Activated naive CD4-positive, alpha-beta T cell treated with anti-CD3 and anti-CD28 coated beads, Interleukin-2, amount 10 ng/mL, durations not matched to agents 7 days and 5 days (primary cell): ENCODE results near the gene KRT7.

Experiments
- CTCF ChIA-PET: fragments of 350-600 bp; sonication (Branson Sonifier 250); formaldehyde crosslinking; loops from one replicate; lab custom pipeline; 2021; ENCODE audit warnings: antibody characterized with exemption; lab: Charles Lee
- DNase-seq: peaks from one replicate; pipeline ENCODE4 v3.0.0-alpha.2; 2020
- H3K27ac Mint-ChIP-seq: one replicate; pipeline ENCODE4 v1.8.0; 2021; ENCODE audit warnings: mild to moderate bottlenecking, moderate library complexity, mixed read lengths
- H3K27me3 Mint-ChIP-seq: one replicate; pipeline ENCODE4 v1.8.0; 2021; ENCODE audit warnings: mild to moderate bottlenecking, mixed read lengths
- H3K36me3 Mint-ChIP-seq: one replicate; pipeline ENCODE4 v1.8.0; 2021; ENCODE audit warnings: mixed read lengths
- H3K4me1 Mint-ChIP-seq: one replicate; pipeline ENCODE4 v1.8.0; 2021; ENCODE audit warnings: mixed read lengths
- H3K4me3 Mint-ChIP-seq: one replicate; pipeline ENCODE4 v1.8.0; 2021; ENCODE audit warnings: mild to moderate bottlenecking, moderate library complexity, mixed read lengths
- H3K9me3 Mint-ChIP-seq: one replicate; pipeline ENCODE4 v1.8.0; 2021; ENCODE audit warnings: mixed read lengths

KRT7 gene

DNA sequence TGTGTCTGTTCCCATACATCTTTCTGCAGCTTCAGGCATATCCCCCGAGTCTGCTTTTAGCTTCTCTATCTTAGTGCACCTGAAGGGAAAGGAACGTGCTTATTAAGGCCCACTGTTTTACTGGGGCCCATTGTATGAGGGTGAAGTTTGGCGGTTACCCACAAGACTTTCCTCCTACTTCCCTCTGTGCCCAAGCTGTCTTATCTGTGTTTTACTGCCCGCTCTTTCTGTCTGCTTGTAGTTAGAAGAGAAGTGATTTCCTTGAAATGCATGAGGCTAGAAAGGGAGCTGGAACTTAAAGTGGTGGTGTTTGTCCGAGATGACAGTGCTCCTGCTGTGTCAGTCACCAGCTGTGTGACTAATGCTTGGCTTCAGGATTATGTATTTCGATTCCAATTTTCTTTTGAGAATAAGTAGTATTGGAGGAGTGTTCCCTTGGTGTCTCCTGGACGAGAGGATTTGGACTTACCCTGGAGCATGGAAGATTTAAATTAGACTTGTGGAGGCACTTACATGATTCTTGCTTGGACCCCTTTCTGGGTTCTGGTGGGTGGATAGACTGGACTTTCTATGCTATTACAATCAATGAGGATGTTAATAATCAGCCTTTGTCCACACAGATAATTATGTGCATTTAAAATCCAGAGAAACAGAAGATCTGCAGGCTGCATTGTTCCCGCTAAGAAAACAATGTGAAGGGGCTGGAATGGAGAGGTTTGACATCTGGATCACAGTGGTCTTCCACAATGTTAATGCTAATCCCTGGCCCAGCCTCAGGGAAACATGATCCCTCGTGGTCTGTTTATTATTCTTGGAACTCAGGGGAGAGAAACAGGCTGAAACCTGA lies 27.5 kb downstream of the KRT7 start:
- Mint-ChIP-seq H3K36me3 (peaks cover 1% of the 10 kb centered on the region), H3K4me1 (peaks cover 27% of the 10 kb centered on the region), H3K27ac (peak overlapping the region; percentile 16), H3K27me3 (peaks cover 87% of the 10 kb centered on the region), H3K9me3 (peaks cover 3% of the 10 kb centered on the region), H3K4me3 (no peak overlapping the region)
- peak; percentile 20 for DNase-seq
- CTCF ChIA-PET: interaction anchor here (1.9 to 12.5 kb wide), 2 partner anchors 17 to 47 kb away, joined by 5 to 76 read pairs; partner anchors contain the start of gene KRT86

DNA sequence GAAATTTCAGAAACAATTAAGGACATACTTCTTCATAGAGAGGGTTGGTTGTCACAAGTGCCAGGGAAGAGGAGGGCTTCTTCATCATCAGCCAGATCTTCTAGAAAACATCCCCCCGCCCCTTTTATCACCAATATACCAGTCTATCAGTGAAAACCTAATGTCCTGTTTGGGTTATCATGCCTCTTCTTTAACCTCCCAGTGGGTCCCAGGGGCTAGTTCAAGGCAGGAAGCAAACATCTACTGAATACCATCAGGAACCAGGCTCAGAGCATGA lies 28.1 kb downstream of the KRT7 start:
- H3K27ac Mint-ChIP-seq: no peak overlapping the region
- H3K4me3 Mint-ChIP-seq: no peak overlapping the region
- H3K27me3 Mint-ChIP-seq: peaks cover 81% of the 10 kb centered on the region
- CTCF ChIA-PET: interaction anchor here (12.5 kb wide), 1 partner anchor 16 kb away, joined by 76 read pairs; the partner anchor contains the start of gene KRT86
- peaks cover 27% of the 10 kb centered on the region for H3K4me1 Mint-ChIP-seq
- no peak for DNase-seq
- H3K9me3 Mint-ChIP-seq: peaks cover 3% of the 10 kb centered on the region
- peaks cover 1% of the 10 kb centered on the region for H3K36me3 Mint-ChIP-seq

DNA sequence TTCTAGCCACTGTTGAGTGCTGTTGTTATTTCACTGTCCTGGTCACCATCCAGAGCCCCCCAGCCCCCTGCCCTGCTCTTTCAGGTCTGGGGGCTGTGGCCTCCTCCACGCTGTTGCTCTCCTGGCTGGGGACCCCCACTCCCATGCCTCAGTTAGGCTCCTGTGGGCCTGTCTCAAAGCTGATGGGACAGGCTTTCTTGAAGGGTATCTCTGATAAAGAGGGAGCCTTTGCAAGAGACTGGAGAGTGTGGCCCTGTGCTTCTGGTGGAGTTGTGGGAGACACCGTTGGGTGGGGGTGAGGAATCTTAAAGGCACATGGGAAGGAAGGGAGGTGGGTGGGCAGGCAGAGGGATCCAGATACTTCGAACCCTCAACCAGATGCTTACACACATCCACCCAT lies 29.2 kb downstream of the KRT7 start:
- DNase-seq: peak; percentile 7
- H3K27ac Mint-ChIP-seq: no peak overlapping the region

GRCh38 chr12:52263761-52264434 lies 30.9 kb downstream of the KRT7 start:
- H3K4me3 Mint-ChIP-seq: no peak overlapping the region
- H3K9me3 Mint-ChIP-seq: peaks cover 3% of the 10 kb centered on the region
- no peak overlapping the region for H3K27ac Mint-ChIP-seq
- CTCF ChIA-PET: interaction anchor here (1.7 to 12.5 kb wide), 2 partner anchors 14 to 43 kb away, joined by 6 to 76 read pairs; partner anchors contain the start of gene KRT86
- H3K36me3 Mint-ChIP-seq: no peaks in the 10 kb centered on the region
- H3K27me3 Mint-ChIP-seq: peaks cover 70% of the 10 kb centered on the region
- no peak for DNase-seq
- peaks cover 29% of the 10 kb centered on the region for H3K4me1 Mint-ChIP-seq

More for the DNA sequence above, 29.2 kb downstream of the KRT7 start:
- CTCF ChIA-PET: interaction anchor here (12.5 kb wide), 1 partner anchor 15 kb away, joined by 76 read pairs; the partner anchor contains the start of gene KRT86
- Mint-ChIP-seq H3K4me1 (peaks cover 27% of the 10 kb centered on the region), H3K9me3 (peaks cover 3% of the 10 kb centered on the region), H3K36me3 (no peaks in the 10 kb centered on the region), H3K27me3 (peaks cover 79% of the 10 kb centered on the region), H3K4me3 (no peak overlapping the region)

DNA sequence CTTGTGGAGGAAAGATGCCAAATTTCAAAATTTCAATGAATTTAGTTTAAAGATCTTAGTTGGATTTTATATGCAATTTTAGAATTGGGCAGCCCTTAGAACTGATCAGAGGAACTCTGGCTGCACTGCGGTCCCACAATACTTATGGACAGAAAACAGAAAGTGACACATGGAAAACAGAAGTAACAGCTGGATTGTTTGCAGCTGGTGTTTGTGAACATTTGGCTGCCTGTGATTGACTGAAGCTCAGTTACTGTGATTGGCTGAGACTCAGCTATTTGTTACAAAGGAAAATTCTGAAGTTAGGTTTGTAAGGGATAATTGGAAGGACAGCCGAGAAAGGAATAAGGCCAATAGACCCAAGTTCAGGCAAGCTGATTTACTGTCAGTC lies 31.4 kb downstream of the KRT7 start:
- no peaks in the 10 kb centered on the region for H3K36me3 Mint-ChIP-seq

DNA sequence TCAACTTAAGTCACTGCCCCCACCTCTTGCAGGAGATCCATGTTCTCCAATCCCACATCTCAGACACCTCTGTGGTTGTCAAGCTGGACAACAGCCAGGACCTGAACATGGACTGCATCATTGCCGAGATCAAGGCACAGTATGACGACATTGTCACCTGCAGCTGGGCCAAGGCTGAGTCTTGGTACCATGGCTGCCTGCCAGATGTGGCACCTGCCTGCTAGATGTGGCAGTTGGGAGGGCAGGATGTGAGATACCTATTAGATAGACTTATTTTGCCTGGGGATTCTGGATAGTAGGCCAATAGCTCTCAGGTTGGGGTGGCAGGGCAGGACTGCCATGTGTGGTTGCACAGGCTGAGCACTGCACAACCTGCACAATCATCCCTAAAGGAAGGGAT lies 33.5 kb downstream of the KRT7 start:
- DNase-seq: peak; percentile 16
- H3K27ac Mint-ChIP-seq: no peak overlapping the region
- H3K9me3 Mint-ChIP-seq: peaks cover 3% of the 10 kb centered on the region
- H3K4me1 Mint-ChIP-seq: peaks cover 4% of the 10 kb centered on the region
- H3K27me3 Mint-ChIP-seq: peaks cover 62% of the 10 kb centered on the region
- H3K36me3 Mint-ChIP-seq: no peaks in the 10 kb centered on the region
- CTCF ChIA-PET: interaction anchor here (12.5 kb wide), 1 partner anchor 11 kb away, joined by 76 read pairs; the partner anchor contains the start of gene KRT86
- no peak overlapping the region for H3K4me3 Mint-ChIP-seq

More for the DNA sequence above, 31.4 kb downstream of the KRT7 start:
- peak; percentile 4 for DNase-seq
- Mint-ChIP-seq H3K4me3 (no peak overlapping the region), H3K27me3 (peaks cover 64% of the 10 kb centered on the region), H3K27ac (no peak overlapping the region), H3K4me1 (peaks cover 25% of the 10 kb centered on the region), H3K9me3 (peaks cover 3% of the 10 kb centered on the region)
- CTCF ChIA-PET: interaction anchor here (0.9 to 12.5 kb wide), 3 partner anchors 13 to 43 kb away, joined by 4 to 76 read pairs (median 6); partner anchors contain the start of gene KRT86

DNA sequence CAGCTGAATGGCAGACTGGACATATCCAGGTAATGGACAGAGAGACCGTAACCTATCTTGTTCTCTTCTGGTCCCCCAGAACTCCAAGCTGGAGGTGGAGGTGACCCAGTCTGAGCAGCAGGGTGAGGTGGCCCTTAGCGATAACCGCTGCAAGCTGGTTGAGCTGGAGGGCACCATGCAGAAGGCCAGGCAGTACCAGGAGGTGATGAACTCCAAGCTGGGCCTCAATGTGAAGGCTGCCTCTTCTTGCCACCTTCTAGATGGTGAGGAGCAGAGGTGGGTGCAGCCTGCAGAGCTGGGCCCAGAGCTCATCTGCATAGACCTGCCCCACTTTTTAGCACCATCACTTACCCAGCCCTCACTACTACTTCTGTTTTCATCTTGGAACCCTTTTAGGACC lies 34.2 kb downstream of the KRT7 start:
- no peaks in the 10 kb centered on the region for H3K36me3 Mint-ChIP-seq
- CTCF ChIA-PET: interaction anchor here (1.0 to 12.5 kb wide), 3 partner anchors 8 to 94 kb away, joined by 3 to 76 read pairs (median 4); partner anchors contain the start of gene KRT86
- peaks cover 55% of the 10 kb centered on the region for H3K27me3 Mint-ChIP-seq
- no peak overlapping the region for H3K27ac Mint-ChIP-seq
- no peak for DNase-seq
- no peak overlapping the region for H3K4me3 Mint-ChIP-seq
- peaks cover 2% of the 10 kb centered on the region for H3K4me1 Mint-ChIP-seq
- H3K9me3 Mint-ChIP-seq: peaks cover 3% of the 10 kb centered on the region

DNA sequence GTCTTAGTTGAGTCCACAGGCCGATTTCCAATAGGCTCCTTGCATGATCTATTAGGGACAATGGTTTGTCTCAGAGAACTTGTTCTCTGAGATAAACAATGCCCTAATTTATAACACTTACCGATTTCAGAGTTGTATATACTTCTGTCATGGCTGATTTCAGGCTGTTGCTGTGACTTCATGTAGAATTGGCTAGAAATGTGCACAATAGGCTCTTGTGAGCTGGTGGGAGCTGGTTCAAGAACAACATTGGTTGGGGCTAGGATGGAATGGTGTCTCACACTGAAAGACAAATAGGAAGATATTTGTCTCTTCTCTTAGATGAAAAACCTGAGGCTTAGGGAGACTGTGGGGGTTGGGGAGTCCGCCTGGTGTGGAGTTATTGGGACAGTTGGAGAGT lies 34.7 kb downstream of the KRT7 start:
- CTCF ChIA-PET: interaction anchor here (1.0 to 12.5 kb wide), 4 partner anchors 9 to 95 kb away, joined by 3 to 76 read pairs (median 5); partner anchors contain the start of gene KRT86
- Mint-ChIP-seq H3K27me3 (peaks cover 52% of the 10 kb centered on the region), H3K9me3 (peaks cover 2% of the 10 kb centered on the region), H3K36me3 (no peaks in the 10 kb centered on the region), H3K4me1 (peaks cover 2% of the 10 kb centered on the region), H3K27ac (no peak overlapping the region), H3K4me3 (no peak overlapping the region)
- DNase-seq: peak; percentile 1

- no peaks in the 10 kb centered on the region for H3K9me3 Mint-ChIP-seq
- H3K36me3 Mint-ChIP-seq: no peaks in the 10 kb centered on the region
- DNase-seq: no peak
- CTCF ChIA-PET: interaction anchor here (1.0 to 12.5 kb wide), 3 partner anchors 9 to 16 kb away, joined by 4 to 76 read pairs (median 6); partner anchors contain the start of gene KRT86
- H3K27me3 Mint-ChIP-seq: peaks cover 50% of the 10 kb centered on the region
- peaks cover 2% of the 10 kb centered on the region for H3K4me1 Mint-ChIP-seq
- no peak overlapping the region for H3K27ac Mint-ChIP-seq
- no peak overlapping the region for H3K4me3 Mint-ChIP-seq
These were observed 35.2 kb downstream of the KRT7 start for GRCh38 chr12:52268212-52268611.

DNA sequence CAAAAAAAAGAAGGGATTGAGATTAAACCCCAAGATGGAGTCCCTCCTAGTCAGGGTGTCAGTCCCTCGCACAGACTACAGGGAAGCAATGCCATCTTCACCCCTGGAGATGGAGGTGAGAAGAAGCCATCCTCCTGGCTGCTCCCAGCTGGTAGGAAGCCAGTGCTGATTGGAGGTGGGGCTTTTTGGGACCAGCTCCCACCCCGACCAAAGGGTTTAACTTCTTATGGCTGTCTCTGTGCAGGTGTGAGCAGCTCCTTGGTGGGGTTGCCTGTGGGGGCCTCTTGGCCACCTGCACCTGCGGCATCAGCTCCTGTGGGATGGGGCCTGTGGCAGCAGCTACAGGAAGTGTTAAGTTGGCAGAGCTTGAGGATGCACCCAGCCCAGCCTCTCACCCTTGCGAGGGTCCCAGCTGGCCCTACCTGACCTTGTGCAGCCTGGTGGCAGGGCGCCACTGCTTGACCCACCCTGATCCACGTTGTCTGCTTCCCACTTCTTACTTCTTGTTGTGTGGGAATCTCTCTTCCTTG lies 37.6 kb downstream of the KRT7 start:
- Mint-ChIP-seq H3K27me3 (peaks cover 51% of the 10 kb centered on the region), H3K4me1 (peaks cover 2% of the 10 kb centered on the region), H3K9me3 (no peaks in the 10 kb centered on the region), H3K4me3 (no peak overlapping the region), H3K27ac (no peak overlapping the region), H3K36me3 (no peaks in the 10 kb centered on the region)
- DNase-seq: peak; percentile 8
- CTCF ChIA-PET: interaction anchor here (12.5 kb wide), 1 partner anchor 7 kb away, joined by 76 read pairs; the partner anchor contains the start of gene KRT86

DNA sequence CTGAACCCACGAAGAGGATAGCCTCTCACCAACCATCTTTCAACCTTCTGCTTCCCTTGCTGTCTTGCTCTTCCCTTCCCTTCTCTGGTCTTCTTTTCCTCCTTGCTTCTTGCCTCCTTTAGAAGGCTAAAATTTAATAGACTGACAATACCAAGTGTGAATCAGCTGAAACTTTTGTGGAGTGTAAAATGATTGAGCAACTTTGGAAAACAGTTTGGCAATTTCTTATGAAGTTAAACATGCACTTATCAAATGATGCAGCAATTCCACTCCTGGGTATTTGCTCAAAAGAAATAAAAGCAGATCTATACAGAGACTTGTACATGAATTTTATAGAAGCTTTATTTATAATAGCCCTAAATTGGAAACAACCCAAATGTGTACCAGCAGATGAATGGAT lies 38.1 kb downstream of the KRT7 start:
- no peaks in the 10 kb centered on the region for H3K9me3 Mint-ChIP-seq
- peaks cover 53% of the 10 kb centered on the region for H3K27me3 Mint-ChIP-seq
- peaks cover 2% of the 10 kb centered on the region for H3K4me1 Mint-ChIP-seq
- no peak for DNase-seq
- no peak overlapping the region for H3K4me3 Mint-ChIP-seq
- H3K27ac Mint-ChIP-seq: no peak overlapping the region
- H3K36me3 Mint-ChIP-seq: no peaks in the 10 kb centered on the region
- CTCF ChIA-PET: interaction anchor here (1.1 kb wide), 1 partner anchor 49 kb away, joined by 3 read pairs; no protein-coding TSS in a partner anchor

DNA sequence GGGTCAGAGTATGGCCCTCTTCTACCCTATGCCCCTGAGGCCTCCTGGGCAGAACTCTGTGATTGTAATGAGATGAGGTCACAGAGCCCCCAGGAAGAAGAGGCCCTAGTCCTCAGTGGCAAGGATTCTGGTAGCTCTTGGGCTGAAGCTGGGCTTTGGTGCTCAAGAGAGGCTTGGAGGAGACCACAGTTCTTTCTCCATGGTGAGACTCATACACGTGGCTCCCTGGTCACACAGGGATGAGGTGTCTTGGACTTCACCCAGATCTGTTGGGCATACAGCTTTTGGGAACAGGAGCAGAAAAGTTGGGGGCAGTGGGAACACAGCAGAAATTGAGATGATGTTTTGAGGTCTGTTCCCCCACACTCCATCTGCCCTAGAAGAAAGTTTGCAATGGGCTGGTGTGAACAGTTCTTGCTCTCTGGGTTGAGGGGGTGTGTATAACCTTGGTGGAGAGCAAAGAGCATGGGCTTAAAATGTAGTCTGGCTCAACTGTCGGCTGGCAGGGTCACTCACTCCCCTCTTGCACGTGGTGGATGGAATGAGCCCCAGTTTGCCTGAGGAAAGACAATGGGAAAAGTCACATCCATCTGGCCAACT lies 41.6 kb downstream of the KRT7 start, which contains the start of gene KRT86:
Gene KRT86, plus strand, starts transcription at position 125 of the 600 bp plus-strand sequence. CDS start 27,272 bp downstream, outside the sequence.
- H3K4me1 Mint-ChIP-seq: peaks cover 9% of the 10 kb centered on the region
- H3K4me3 Mint-ChIP-seq: no peak within 1 kb of the TSS
- CTCF ChIA-PET: interaction anchor here (1.6 to 7.1 kb wide), 2 partner anchors 11 to 67 kb away, joined by 3 to 76 read pairs; no protein-coding TSS in a partner anchor
- peaks cover 65% of the 10 kb centered on the region for H3K27me3 Mint-ChIP-seq
- DNase-seq: peak; percentile 1
- H3K36me3 Mint-ChIP-seq: no peaks in the 10 kb centered on the region
- no peak within 1 kb of the TSS for H3K27ac Mint-ChIP-seq
- no peaks in the 10 kb centered on the region for H3K9me3 Mint-ChIP-seq

GRCh38 chr12:52275686-52276085 lies 42.6 kb downstream of the KRT7 start:
- Mint-ChIP-seq H3K4me3 (no peak overlapping the region), H3K36me3 (no peaks in the 10 kb centered on the region), H3K27me3 (peaks cover 65% of the 10 kb centered on the region), H3K9me3 (no peaks in the 10 kb centered on the region), H3K27ac (no peak overlapping the region), H3K4me1 (peaks cover 9% of the 10 kb centered on the region)
- CTCF ChIA-PET: interaction anchor here (0.7 to 7.1 kb wide), 3 partner anchors 12 to 68 kb away, joined by 3 to 76 read pairs (median 3); no protein-coding TSS in a partner anchor
- peak; percentile 4 for DNase-seq
